ENCODE measurements around the gene EGLN3.
"Not testable (repeated sequence)": the region's sequence is repeated elsewhere in the genome, so short reads cannot be mapped to it uniquely, and the experiment has no call there.

GRCh38 chr14:33926967-33927366, 23.9 kb downstream of the EGLN3 start:
- TF ChIP-seq ZFAT (CRISPR knock-in tag; conservative IDR thresholded peaks at IDR 0.05); RBM22 (optimal IDR thresholded peaks at IDR 0.05; ENCODE audit: low read length); XRCC5 (optimal IDR thresholded peaks at IDR 0.05; ENCODE audit: low read length); GABPA (IDR thresholded peaks at IDR 0.05; ENCODE audit: low read depth, low read length); GABPA (CRISPR knock-in tag; IDR thresholded peaks at IDR 0.05; ENCODE audit: low read depth); TOE1 (CRISPR knock-in tag; IDR thresholded peaks at IDR 0.05); CTCF (CRISPR knock-in tag; IDR thresholded peaks at IDR 0.05); STAT6 (CRISPR knock-in tag; IDR thresholded peaks at IDR 0.05; ENCODE audit: borderline replicate concordance); ZNF720 (CRISPR knock-in tag; IDR thresholded peaks at IDR 0.05); SP2 (CRISPR knock-in tag; IDR thresholded peaks at IDR 0.05); EED (CRISPR knock-in tag; IDR thresholded peaks at IDR 0.05); KLF12 (CRISPR knock-in tag; IDR thresholded peaks at IDR 0.05; ENCODE audit: borderline replicate concordance); ZNF407 (CRISPR knock-in tag; IDR thresholded peaks at IDR 0.05; ENCODE audit: not compliant biosample characterization); POLR2AphosphoS5 (IDR thresholded peaks at IDR 0.05; ENCODE audit: low read depth, low read length): not testable (repeated sequence)
